SIG-M5 treated with dmso at 0.1 percent for 504 hours (cell line): ENCODE data around the gene TBL1X.
"Not testable (repeated sequence)": the region's sequence is repeated elsewhere in the genome, so short reads cannot be mapped to it uniquely, and the experiment has no call there.

ENCODE experiments used
- DNase-seq: peaks from one replicate; lab custom pipeline; 2025; ENCODE audit not compliant: unreplicated experiment; lab: John Stamatoyannopoulos, UW

Gene TBL1X

GRCh38 chrX:9464435-9465371, at the start of gene TBL1X:
TBL1X (plus strand) TSS chrX:9465058; CDS start chrX:9653587, 188,529 bp downstream.
- DNase-seq = peak; percentile 13

- no peak for DNase-seq
These were observed 48.1 kb upstream of the TBL1X start for GRCh38 chrX:9416562-9417348.

GRCh38 chrX:9418262-9418661, 46.6 kb upstream of the TBL1X start:
- no peak for DNase-seq

GRCh38 chrX:9420275-9421265, 44.3 kb upstream of the TBL1X start:
- no peak for DNase-seq

GRCh38 chrX:9429767-9430166, 35.1 kb upstream of the TBL1X start:
- DNase-seq = no peak

GRCh38 chrX:9430346-9430921, 34.4 kb upstream of the TBL1X start:
- no peak for DNase-seq

- DNase-seq = no peak
These were observed 33.6 kb upstream of the TBL1X start for GRCh38 chrX:9431281-9431680.

GRCh38 chrX:9433596-9433995, 31.3 kb upstream of the TBL1X start:
- DNase-seq = no peak

- no peak for DNase-seq
These were observed 30.8 kb upstream of the TBL1X start for GRCh38 chrX:9434051-9434550.

GRCh38 chrX:9435086-9435485, 29.8 kb upstream of the TBL1X start:
- not testable (repeated sequence) for DNase-seq

GRCh38 chrX:9436812-9437211, 28.0 kb upstream of the TBL1X start:
- DNase-seq = no peak

GRCh38 chrX:9438933-9439494, 25.8 kb upstream of the TBL1X start:
- DNase-seq = no peak

GRCh38 chrX:9440116-9440844, 24.6 kb upstream of the TBL1X start:
- DNase-seq = no peak

GRCh38 chrX:9442056-9442455, 22.8 kb upstream of the TBL1X start:
- peak; percentile 56 for DNase-seq

- no peak for DNase-seq
These were observed 21.5 kb upstream of the TBL1X start for GRCh38 chrX:9443327-9443726.

- no peak for DNase-seq
These were observed 17.0 kb upstream of the TBL1X start for GRCh38 chrX:9447906-9448305.

GRCh38 chrX:9456250-9457074, 8.4 kb upstream of the TBL1X start:
- peak; percentile 39 for DNase-seq

- not testable (repeated sequence) for DNase-seq
These were observed 6.8 kb upstream of the TBL1X start for GRCh38 chrX:9458034-9458433.
